HEK293 (cell line): ENCODE results near the gene SERPINA10.

Source experiments
- CTCF ChIA-PET: fragments of 350-600 bp; formaldehyde crosslinking; extraction: SDS; loops from one replicate; lab custom pipeline; 2021; ENCODE audit warnings: antibody characterized with exemption; lab: Yijun Ruan, JAX
- POLR2A ChIA-PET: fragments of 300-600 bp; formaldehyde crosslinking; extraction: SDS; loops from one replicate; lab custom pipeline; 2020; ENCODE audit warnings: antibody characterized with exemption, inconsistent platforms; lab: Yijun Ruan, JAX
- H3K27ac ChIP-seq: fragments of 200-500 bp; sonication (Bioruptor generic); 2 replicates; pipeline ENCODE4 v1.5.1; 2014; ENCODE audit warnings: low read depth, low read length, control low read depth, inconsistent platforms; ENCODE audit errors: extremely low read depth
- H3K36me3 ChIP-seq, 2 experiments: fragments of 200-500 bp in 1 of 2; sonication (Bioruptor generic) in 1 of 2; 1 replicate in 1 of 2; 2 replicates in 1 of 2; pipeline ENCODE4 v1.5.1; 2014 to 2017; ENCODE audit warnings: inconsistent platforms in 2 of 2, low read length in 2 of 2; ENCODE audit not compliant: control insufficient read depth in 2 of 2, insufficient read depth in 1 of 2
- H3K4me1 ChIP-seq: fragments of 200-500 bp; sonication (Bioruptor generic); 2 replicates; pipeline ENCODE4 v1.5.1; 2014; ENCODE audit warnings: mild to moderate bottlenecking, low read length, inconsistent platforms; ENCODE audit not compliant: control insufficient read depth, insufficient read depth
- H3K4me3 ChIP-seq: 2 replicates; pipeline ENCODE4 v1.5.1; 2011; ENCODE audit warnings: low read depth, mild to moderate bottlenecking, control low read depth, low read length, moderate library complexity
- H3K9me3 ChIP-seq: fragments of 200-500 bp; sonication (Bioruptor generic); 2 replicates; pipeline ENCODE4 v1.5.1; 2014; ENCODE audit warnings: low read depth, low read length, inconsistent platforms; ENCODE audit not compliant: control insufficient read depth, insufficient read depth
- ELK4 ChIP-seq: IDR thresholded peaks from 2 replicates; pipeline ENCODE4 v1.6.1; 2011; ENCODE audit warnings: mild to moderate bottlenecking, low read depth, low read length, borderline replicate concordance
- HIC1 ChIP-seq: fragments of 450-650 bp; formaldehyde crosslinking; IDR thresholded peaks from 2 replicates; pipeline ENCODE4 v1.5.1; 2016; ENCODE audit warnings: missing biosample characterization, missing genetic modification characterization
- HOXC10 ChIP-seq: sonication (generic); formaldehyde crosslinking; IDR thresholded peaks from 2 replicates; pipeline ENCODE4 v1.8.1; 2023; ENCODE audit warnings: mild to moderate bottlenecking, missing genetic modification reagents
- OVOL3 ChIP-seq: fragments of 450-650 bp; formaldehyde crosslinking; IDR thresholded peaks from 2 replicates; pipeline ENCODE4 v1.5.1; 2016; ENCODE audit warnings: missing biosample characterization, missing genetic modification characterization
- PRDM10 ChIP-seq: fragments of 450-650 bp; formaldehyde crosslinking; IDR thresholded peaks from 2 replicates; pipeline ENCODE4 v1.5.1; 2016; ENCODE audit warnings: missing biosample characterization, missing genetic modification characterization
- ZBTB1 ChIP-seq: fragments of 450-650 bp; formaldehyde crosslinking; IDR thresholded peaks from 2 replicates; pipeline ENCODE4 v1.5.1; 2016; ENCODE audit warnings: missing biosample characterization, missing genetic modification characterization
- ZFP41 ChIP-seq: fragments of 450-650 bp; formaldehyde crosslinking; IDR thresholded peaks from 2 replicates; pipeline ENCODE4 v1.5.1; 2016; ENCODE audit warnings: missing biosample characterization, missing genetic modification characterization, borderline replicate concordance
- ZNF114 ChIP-seq: fragments of 450-650 bp; formaldehyde crosslinking; IDR thresholded peaks from 2 replicates; pipeline ENCODE4 v1.5.0; 2017; ENCODE audit warnings: missing biosample characterization, missing genetic modification characterization
- ZNF311 ChIP-seq: fragments of 450-650 bp; formaldehyde crosslinking; IDR thresholded peaks from 2 replicates; pipeline ENCODE4 v1.5.1; 2017; ENCODE audit warnings: missing biosample characterization, missing genetic modification characterization, borderline replicate concordance
- ZNF350 ChIP-seq: fragments of 450-650 bp; formaldehyde crosslinking; IDR thresholded peaks from 2 replicates; pipeline ENCODE4 v1.5.0; 2017; ENCODE audit warnings: missing biosample characterization, mild to moderate bottlenecking, missing genetic modification characterization
- ZNF37A ChIP-seq: fragments of 450-650 bp; IDR thresholded peaks from 2 replicates; pipeline ENCODE4 v1.5.1; 2018; ENCODE audit warnings: missing biosample characterization, missing genetic modification characterization
- ZNF398 ChIP-seq: fragments of 450-650 bp; formaldehyde crosslinking; IDR thresholded peaks from 2 replicates; pipeline ENCODE4 v1.5.1; 2017; ENCODE audit warnings: missing biosample characterization, missing genetic modification characterization
- ZNF513 ChIP-seq: fragments of 450-650 bp; IDR thresholded peaks from 2 replicates; pipeline ENCODE4 v1.5.1; 2018; ENCODE audit warnings: missing biosample characterization, missing genetic modification characterization
- ZNF548 ChIP-seq: fragments of 450-650 bp; formaldehyde crosslinking; IDR thresholded peaks from 2 replicates; pipeline ENCODE4 v1.5.1; 2016; ENCODE audit warnings: missing biosample characterization, missing genetic modification characterization
- ZNF664 ChIP-seq: fragments of 450-650 bp; formaldehyde crosslinking; IDR thresholded peaks from 2 replicates; pipeline ENCODE4 v1.5.1; 2016; ENCODE audit warnings: missing biosample characterization, missing genetic modification characterization
- ZNF670 ChIP-seq: fragments of 450-650 bp; formaldehyde crosslinking; IDR thresholded peaks from 2 replicates; pipeline ENCODE4 v1.5.1; 2016; ENCODE audit warnings: missing biosample characterization, missing genetic modification characterization, low read depth
- ZNF768 ChIP-seq: fragments of 450-650 bp; formaldehyde crosslinking; IDR thresholded peaks from 2 replicates; pipeline ENCODE4 v1.5.1; 2018; ENCODE audit warnings: missing biosample characterization, mild to moderate bottlenecking, missing genetic modification characterization
- ZNF791 ChIP-seq: fragments of 450-650 bp; formaldehyde crosslinking; IDR thresholded peaks from 2 replicates; pipeline ENCODE4 v1.5.1; 2016; ENCODE audit warnings: missing biosample characterization, missing genetic modification characterization
- ZSCAN16 ChIP-seq: fragments of 450-650 bp; formaldehyde crosslinking; IDR thresholded peaks from 2 replicates; pipeline ENCODE4 v1.5.1; 2016; ENCODE audit warnings: missing biosample characterization, missing genetic modification characterization
- TF ChIP-seq, protein P1 (sequence below): fragments of 450-650 bp; formaldehyde crosslinking; conservative IDR thresholded peaks from 2 replicates; pipeline ENCODE4 v1.5.1; 2016; ENCODE audit warnings: low read depth, missing biosample characterization, missing genetic modification characterization

The SERPINA10 gene

DNA sequence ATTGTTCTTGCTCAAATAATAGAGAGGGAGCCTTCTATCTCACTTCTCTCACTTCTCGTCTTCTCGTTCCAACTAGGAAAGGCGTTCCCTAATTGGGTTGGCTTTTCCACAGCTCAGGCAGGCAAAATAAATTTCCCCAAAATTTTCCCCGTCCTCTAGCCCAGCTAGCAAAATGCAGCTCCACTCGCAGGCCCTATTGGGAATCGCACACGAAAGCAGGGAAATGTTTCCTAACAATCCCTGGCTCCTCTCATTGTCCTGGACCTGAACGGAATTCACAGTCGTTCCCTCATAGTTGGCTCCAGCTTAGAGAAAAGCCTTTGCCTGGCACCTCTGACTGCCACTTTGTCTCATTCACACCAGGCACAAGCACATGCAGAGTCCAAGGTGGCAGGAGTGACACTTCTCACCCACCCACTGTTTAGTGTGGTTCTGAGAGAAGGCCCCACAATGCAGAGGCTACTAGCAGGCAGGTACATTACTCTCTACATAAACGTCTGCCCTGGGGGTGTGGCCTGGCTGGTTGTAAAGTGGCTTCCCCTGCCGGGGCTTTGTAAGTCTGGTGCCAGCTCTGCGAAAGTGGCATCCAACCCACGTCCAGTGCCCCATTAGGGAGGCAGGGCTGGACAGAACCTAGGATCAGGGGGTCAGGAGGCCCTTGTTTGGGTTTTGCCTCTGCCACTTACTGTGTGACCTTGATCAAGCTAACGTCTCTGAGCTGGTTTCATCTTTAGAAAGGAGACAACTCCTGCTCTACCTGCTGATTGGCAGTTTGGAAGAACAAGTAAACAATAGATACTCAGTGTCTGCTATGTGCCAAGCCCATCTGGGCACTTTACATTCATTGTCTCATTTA, 4.2 kb downstream of the SERPINA10 start:
- Histone ChIP-seq H3K9me3 (no peaks in the 10 kb centered on the region), H3K36me3 (no peaks in the 10 kb centered on the region), H3K4me3 (no peak overlapping the region), H3K27ac (no peak overlapping the region), H3K4me1 (no peaks in the 10 kb centered on the region)
- ChIA-PET POLR2A (no interaction called here), CTCF (interaction anchor here (0.7 kb wide), 1 partner anchor 196 kb away, joined by 3 read pairs; no protein-coding TSS in a partner anchor)
- TF ChIP-seq ELK4 (no peak), HOXC10 (no peak), ZNF664 (tag by site-specific recombination) (no peak), ZNF350 (tag by site-specific recombination) (no peak), OVOL3 (tag by site-specific recombination) (no peak)
- TF ChIP-seq, protein P1, sequence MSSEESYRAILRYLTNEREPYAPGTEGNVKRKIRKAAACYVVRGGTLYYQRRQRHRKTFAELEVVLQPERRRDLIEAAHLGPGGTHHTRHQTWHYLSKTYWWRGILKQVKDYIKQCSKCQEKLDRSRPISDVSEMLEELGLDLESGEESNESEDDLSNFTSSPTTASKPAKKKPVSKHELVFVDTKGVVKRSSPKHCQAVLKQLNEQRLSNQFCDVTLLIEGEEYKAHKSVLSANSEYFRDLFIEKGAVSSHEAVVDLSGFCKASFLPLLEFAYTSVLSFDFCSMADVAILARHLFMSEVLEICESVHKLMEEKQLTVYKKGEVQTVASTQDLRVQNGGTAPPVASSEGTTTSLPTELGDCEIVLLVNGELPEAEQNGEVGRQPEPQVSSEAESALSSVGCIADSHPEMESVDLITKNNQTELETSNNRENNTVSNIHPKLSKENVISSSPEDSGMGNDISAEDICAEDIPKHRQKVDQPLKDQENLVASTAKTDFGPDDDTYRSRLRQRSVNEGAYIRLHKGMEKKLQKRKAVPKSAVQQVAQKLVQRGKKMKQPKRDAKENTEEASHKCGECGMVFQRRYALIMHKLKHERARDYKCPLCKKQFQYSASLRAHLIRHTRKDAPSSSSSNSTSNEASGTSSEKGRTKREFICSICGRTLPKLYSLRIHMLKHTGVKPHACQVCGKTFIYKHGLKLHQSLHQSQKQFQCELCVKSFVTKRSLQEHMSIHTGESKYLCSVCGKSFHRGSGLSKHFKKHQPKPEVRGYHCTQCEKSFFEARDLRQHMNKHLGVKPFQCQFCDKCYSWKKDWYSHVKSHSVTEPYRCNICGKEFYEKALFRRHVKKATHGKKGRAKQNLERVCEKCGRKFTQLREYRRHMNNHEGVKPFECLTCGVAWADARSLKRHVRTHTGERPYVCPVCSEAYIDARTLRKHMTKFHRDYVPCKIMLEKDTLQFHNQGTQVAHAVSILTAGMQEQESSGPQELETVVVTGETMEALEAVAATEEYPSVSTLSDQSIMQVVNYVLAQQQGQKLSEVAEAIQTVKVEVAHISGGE, result no peak

GRCh38 chr14:94285158-94285557, 7.9 kb downstream of the SERPINA10 start:
- ChIA-PET CTCF (interaction anchor here (1.0 kb wide), 1 partner anchor 9 kb away, joined by 5 read pairs; no protein-coding TSS in a partner anchor), POLR2A (no interaction called here)
- Histone ChIP-seq H3K9me3 (no peaks in the 10 kb centered on the region), H3K4me3 (no peak overlapping the region), H3K27ac (no peak overlapping the region), H3K36me3 (no peaks in the 10 kb centered on the region), H3K4me1 (no peaks in the 10 kb centered on the region)
- TF ChIP-seq ZNF398 (tag by site-specific recombination) (no peak), ZNF114 (tag by site-specific recombination) (no peak), ZNF768 (tag by site-specific recombination) (no peak), ZNF670 (no peak), HIC1 (tag by site-specific recombination) (no peak), ZNF311 (tag by site-specific recombination) (no peak), ZBTB1 (tag by site-specific recombination) (no peak), ZSCAN16 (no peak), PRDM10 (tag by site-specific recombination) (no peak), ZNF548 (tag by site-specific recombination) (no peak), ZNF513 (tag by site-specific recombination) (no peak), ZNF37A (tag by site-specific recombination) (no peak), ZFP41 (no peak), ZNF791 (tag by site-specific recombination) (no peak)
